Activated T-cell treated with anti-CD3 and anti-CD28 coated beads for 1 hour (primary cell): ENCODE data around the gene PRMT1.

Experiments used
- DNase-seq: peaks from one replicate; pipeline ENCODE4 v3.0.0-alpha.2; 2020; ENCODE audit warnings: low read depth

The PRMT1 gene

DNA sequence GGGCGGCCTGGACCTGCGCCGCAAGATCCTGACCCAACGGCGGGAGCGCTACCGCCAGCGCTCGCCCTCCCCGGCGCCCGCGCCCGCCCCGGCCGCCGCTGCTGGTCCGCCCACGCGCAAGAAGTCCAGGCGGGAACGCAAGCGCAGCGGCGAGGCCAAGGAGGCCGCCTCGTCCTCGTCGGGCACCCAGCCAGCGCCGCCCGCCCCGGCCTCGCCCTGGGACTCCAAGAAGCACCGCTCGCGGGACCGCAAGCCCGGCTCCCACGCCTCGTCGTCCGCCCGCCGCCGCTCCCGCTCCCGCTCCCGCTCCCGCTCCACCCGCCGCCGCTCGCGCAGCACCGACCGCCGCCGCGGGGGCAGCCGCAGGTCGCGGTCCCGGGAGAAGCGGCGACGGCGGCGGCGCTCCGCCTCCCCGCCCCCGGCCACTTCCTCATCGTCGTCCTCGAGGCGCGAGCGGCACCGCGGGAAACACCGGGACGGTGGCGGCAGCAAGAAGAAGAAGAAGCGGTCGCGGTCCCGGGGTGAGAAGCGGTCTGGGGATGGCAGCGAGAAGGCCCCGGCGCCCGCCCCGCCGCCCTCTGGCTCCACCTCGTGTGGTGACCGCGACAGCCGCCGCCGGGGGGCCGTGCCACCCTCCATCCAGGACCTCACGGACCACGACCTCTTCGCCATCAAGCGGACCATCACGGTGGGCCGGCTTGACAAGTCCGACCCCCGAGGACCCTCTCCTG, 25.1 kb upstream of the PRMT1 start:
- DNase-seq = no peak

DNA sequence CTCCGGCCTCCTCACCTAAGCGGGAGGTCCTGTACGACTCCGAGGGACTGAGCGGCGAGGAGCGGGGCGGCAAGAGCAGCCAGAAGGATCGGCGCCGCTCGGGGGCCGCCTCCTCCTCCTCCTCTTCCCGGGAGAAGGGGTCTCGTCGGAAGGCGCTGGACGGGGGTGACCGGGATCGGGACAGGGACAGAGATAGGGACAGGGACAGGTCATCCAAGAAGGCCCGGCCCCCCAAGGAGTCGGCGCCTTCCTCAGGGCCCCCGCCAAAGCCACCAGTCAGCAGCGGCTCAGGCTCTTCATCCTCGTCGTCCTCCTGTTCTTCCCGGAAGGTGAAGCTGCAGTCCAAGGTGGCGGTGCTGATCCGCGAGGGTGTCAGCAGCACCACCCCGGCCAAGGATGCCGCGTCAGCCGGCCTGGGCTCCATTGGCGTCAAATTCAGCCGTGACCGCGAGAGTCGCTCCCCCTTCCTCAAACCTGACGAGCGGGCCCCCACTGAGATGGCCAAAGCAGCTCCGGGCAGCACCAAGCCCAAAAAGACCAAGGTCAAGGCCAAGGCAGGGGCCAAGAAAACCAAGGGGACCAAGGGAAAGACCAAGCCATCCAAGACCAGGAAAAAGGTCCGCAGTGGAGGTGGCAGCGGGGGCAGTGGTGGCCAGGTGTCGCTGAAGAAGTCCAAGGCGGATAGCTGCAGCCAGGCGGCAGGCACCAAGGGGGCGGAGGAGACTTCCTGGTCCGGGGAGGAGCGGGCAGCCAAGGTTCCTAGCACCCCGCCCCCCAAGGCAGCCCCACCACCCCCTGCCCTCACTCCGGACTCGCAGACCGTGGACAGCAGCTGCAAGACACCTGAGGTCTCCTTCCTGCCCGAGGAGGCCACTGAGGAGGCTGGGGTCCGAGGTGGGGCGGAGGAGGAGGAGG, 24.3 kb upstream of the PRMT1 start:
- DNase-seq = no peak

DNA sequence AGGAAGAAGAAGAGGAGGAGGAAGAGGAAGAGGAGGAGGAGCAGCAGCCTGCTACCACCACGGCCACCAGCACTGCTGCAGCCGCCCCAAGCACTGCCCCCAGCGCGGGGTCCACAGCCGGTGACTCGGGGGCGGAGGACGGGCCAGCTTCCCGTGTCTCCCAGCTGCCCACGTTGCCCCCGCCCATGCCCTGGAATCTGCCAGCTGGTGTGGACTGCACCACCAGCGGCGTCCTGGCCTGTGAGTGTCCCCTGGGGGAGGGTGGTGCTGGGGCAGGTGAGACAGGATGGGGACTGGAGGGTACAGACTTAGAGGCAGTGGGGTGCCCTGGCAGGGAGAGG, 23.6 kb upstream of the PRMT1 start:
- DNase-seq = no peak

DNA sequence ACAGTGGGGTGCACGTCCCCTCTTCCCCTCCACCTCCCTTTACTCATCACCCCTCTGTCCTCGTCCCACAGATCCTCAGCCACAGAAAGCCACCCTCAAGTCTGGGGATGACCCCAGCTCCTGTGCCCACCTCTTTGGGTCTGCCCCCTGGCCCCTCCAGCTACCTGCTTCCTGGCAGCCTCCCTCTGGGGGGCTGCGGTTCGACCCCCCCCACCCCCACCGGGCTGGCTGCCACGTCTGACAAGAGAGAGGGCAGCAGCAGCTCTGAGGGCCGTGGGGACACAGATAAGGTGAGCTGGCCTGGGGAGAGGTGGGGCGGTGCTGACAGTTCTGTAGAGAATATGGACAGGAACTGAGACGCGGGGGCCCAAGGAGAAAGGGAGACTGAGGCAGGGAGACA, 22.5 kb upstream of the PRMT1 start:
- no peak for DNase-seq

DNA sequence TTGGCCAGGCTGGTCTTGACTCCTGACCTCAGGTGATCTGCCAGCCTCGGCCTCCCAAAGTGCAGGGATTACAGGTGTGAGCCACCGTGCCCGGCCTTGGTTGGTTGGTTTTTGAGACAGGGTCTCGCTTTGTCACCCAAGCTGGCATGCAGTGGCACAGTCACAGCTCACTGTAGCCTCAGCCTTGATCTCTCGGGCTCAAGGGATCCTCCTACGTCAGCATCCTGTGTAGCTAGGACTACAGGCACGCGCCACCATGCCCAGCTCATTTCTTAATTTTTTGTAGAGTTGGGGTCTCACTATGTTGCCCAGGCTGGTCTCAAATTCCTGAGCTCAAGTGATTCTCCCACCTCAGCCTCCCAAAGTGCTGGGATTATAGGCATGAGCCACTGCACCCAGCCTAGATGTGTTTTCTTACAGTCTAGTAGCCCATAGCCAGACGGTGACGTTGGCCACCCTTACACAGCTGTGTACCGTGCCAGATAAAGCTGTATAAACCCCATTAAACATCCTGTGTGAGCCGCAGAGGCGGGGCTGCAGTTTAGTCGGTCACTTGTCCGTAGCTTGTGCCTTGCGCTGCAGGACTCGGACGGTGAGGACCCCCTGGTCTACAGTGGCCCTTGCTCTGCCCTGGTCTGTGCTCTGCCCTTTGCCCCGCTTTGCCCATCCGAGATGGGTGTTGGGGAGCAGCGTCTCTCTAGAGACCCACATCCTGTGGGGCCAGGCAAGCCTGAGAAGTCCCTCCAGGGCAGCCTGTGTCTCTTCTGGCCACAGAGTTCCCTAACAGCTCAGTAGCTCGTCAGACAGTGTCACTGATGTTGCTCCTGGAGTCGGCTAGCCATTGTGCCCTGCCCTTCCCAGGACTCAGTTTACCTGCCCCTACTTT, 21.3 kb upstream of the PRMT1 start:
- DNase-seq = no peak

DNA sequence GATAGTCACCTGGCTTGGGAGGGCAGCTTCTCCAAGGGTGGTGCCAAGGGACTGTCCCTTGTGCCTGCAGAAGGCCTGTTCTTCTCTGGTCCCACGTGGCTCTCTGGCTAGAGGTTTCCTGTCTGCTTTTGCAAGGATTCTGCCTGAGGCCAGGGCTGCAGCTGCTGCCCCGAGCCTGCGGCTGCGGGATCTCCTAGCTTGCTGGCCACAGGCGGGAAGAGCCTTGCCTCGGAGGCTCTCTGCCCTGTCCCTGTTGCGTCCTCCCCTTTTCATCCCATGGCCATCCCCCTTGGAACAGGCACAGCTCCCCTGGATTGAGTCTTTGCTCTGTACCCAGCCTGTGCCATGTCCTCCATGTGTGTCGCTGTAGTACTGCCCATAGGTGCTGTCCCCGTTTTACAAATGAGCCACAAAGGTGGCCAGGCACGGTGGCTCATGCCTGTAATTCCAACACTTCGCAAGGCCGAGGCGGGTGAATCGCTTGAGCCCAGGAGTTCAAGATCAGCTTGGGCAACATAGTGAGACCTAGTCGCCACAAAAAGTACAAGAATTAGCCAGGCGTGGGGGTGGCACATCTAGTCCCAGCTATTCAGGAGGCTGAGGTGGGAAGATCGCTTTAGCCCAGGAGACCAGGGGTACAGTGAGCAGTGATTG, 20.5 kb upstream of the PRMT1 start:
- DNase-seq = no peak

DNA sequence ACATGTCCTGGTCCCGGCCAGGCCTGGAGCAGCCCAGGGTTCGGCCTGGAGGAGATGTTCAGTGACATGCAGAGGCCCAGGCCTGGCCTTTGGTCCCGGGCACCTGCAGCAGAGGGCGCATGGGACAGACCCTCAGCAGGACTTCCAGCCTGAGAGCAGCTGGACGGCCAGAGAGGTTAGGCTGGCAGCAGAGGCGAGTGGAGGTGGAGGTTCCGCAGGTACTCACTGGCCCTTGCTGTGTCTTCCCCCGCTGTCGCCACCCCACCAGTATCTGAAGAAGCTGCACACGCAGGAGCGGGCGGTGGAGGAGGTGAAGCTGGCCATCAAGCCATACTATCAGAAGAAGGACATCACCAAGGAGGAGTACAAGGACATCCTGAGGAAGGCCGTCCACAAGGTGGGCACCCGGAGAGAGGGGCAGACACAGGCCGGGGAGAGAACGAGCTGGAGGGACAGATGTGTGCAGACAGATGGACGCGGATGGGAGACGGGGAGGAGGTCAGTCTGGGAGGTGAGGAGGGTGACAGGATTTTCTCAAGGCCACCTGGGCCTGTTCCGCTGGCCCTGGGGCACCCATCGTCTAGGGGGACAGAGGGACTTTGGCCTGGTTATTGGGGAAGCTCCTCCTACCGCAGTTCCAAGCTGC, 19.5 kb upstream of the PRMT1 start:
- DNase-seq = no peak

DNA sequence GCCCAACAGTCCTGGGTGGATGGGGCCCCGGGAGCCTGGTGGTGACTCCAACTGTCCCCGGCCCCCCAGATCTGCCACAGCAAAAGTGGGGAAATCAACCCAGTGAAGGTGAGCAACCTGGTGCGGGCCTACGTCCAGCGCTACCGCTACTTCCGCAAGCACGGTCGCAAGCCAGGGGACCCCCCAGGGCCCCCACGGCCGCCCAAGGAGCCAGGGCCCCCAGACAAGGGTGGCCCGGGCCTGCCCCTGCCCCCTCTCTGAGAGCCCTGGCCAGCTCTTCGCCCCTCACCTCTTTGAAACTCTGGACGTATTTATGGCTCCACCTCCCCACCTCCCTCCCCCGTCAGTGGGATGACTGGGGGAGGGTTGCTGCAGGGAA, 18.9 kb upstream of the PRMT1 start:
- no peak for DNase-seq

DNA sequence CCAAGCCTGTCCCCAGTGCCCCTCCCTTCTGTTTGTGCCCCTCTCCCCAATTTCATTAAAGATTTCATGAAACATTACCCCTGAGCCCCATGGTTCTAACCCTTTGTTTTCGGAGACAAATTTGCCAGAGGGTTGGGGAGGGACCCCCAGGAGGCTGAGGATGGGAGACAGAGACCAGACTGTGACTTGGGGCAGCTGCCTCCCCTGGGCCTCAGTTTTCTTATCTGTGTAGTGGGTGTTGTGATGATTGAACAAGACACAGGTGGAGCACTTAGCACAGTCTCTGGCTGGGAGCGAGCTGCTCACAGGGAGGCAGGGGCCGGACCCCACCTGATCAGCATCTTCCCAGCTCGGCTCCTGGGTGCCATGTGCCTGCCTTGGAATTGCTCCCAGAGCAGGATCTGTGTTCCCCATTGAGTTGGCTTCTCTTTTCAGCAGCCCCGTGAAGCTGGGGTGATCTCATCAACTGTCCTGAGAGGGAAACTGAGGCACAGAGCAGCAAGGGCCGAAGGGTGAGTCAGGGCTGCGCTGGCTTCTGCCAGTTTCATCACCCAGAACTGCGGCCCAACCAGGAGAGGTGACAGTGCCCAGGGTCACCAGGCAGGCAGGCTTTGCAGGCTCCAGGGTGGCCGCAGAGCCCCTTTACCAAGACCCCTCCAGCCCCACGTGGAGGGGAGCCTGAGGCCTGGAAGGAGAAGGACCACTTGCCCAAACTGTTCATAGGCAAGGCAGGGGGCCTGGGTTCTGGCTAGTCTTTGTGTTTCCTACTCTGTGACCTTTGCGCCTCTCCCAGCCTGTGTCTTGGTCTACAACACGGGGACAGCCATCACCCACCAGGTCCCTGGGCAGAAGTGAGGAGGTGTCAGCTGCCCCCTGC, 18.3 kb upstream of the PRMT1 start:
- DNase-seq = no peak

DNA sequence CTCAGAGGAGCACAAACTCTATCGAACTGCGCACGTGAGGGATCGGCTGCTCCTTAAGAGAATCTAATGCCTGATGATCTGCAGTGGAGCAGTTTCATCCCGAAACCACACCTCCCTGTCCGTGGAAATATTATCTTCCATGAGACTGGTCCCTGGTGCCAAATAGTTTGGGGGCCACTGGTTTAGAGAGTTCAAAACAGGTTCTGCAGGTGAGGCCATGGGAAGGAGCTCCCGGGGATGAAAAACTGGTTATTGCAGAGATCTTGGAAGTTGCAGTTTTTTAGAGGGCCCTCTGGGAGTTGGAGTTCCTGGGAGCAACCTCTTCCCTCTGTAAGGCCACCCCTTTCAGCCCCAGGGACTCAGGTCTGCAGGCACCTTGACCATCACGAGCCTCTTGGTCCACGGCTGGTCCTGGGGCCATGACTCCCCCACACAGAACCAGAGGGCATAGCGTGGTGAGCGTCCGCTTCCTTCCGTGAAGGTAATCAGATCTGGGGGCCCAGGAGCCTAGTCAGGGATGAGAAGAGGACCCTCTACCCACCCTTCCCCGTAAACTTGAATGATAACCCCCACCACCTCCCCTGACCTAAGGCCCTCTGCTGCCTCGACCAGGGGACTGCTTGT, 16.6 kb upstream of the PRMT1 start:
- DNase-seq = no peak

DNA sequence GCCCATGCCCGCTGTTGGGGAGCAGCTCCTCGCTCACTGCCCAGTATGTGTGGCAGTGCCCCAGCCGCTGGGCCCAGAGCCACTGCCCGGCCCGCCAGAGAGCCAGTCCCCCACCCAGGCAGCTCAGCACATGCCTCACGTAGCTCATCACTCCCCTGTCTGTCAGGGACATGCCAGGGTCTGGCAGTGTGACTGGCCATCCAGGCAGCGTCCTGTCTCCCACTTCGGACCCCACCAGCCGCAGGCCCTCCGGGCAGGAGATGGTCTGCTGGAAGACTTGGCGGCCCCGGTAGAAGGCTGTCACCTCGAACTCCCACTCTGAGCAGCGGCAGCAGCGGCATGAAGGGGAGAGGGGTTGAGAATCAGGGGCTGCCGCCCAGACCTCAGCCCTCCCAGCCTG, 15.1 kb upstream of the PRMT1 start:
- DNase-seq = no peak

DNA sequence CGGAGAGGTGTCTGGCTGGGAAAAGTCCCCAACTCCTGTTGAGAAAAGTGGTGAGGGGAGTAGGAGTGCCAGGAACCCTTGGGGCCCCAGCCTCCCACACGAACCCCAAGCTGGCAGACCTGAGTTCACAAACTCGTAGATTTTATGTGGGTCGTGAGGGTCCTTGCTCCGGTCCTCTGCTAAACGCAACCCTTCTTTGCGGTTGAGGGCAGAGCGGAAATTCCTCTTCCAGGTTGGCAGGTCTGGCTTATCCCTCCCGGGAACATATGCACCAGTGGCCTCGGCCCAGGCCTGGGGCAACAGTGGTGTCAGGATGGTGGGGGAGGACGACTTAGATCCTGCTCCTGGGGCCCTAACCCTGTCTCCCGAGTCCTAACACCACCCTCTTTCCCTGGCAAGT, 13.8 kb upstream of the PRMT1 start:
- DNase-seq = no peak

DNA sequence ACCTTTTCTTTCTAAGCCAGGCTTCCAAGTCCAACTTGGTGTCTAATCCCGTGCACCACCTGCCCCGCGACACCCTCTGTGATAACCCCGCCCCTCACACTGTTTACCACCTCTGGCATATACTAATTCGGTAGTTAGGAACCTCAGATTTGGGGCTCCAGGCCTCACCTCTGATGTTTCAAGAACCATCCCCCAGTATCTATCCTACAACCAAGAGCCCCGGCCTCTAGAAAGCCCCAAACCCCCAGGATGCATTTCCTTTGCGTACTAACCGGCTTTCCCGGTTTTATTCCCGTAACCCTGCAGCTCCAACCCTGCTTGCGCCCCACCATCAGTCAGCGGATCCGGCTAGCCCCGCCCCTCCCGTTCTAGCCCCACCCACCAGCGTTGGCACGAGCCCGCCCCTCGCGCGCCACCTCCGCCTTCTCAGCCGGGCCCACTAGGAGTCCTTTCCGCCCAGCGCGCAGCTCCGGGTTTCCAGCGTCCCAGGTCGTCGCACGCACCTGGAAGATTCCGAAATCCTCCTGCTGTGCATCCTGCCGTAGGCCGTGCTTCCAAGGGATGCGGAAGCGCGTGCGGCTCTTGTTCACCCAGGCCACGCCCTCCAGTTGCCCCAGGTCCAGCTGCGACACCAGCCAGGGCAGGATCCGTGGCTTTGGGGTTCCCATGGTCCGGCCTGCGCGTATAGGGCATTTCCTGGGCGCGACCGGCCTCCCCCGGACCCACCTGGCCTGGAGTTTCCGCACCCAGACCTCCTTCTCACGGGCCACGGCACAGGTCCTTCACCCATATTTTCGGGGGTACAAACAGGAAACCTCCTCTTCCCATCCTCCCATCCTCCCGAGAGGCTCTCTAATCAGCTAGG, 12.7 kb upstream of the PRMT1 start:
- peak; percentile 95 for DNase-seq

DNA sequence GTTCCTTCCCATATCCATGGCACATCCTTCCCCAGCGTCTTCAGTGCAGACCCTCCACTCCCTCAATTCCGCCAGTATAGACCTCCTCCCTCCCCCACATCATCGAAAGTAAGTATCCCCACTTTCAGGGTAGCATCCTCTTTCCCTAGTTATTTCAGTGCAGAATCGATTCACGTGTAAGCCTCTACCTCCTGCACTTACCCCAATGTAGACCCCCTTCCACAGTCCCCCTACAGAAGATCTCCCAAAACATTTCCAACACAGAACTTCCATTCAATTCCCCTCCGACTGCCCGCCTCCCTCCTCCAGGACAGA, 12.1 kb upstream of the PRMT1 start:
- no peak for DNase-seq

DNA sequence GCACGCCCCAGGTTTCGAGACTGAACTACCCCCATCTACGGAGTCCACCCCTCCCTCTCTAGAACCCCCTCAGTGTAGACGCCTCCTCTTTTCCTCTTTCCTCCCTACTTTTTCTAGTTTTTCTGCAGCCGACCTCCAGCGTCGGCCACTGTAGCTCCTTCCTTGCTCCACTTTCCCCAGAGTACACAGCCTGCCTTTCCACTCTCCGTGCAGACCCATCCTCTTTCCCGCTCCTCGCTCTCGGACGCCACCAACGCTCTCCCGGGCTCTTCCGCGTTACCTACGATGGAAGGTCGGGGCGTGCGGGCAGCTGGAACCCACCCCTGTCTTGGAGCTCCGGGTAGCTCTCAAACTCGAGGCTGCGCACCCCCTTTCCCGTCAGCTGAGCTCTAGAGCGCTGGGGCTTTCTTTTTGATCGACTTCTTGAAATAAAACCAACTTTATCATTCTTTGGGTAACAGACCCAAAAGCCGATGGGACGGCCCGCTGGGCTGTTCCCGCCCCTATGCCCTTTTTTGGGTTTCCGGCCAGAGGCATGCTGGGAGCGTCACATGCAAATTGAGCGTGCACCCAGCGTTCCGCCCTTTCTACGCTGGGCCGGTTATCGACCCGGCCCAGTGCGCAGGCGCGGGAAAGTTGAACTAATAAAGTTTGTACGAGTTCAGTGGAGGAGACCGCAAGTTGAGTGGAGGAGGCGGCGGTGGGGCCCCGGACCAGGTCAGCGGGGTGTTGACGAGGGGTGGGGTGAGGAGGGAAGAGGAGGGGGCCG, 11.5 kb upstream of the PRMT1 start, which contains the start of the genes BCL2L12 and IRF3:
Gene BCL2L12 (plus strand): TSS at position 583 of the 769 bp plus-strand sequence. CDS start 760 bp downstream, outside the sequence.
Gene IRF3 (minus strand): TSS at position 507 of the 769 bp plus-strand sequence. CDS start 1,019 bp downstream, outside the sequence.
- DNase-seq = peak; percentile 100

DNA sequence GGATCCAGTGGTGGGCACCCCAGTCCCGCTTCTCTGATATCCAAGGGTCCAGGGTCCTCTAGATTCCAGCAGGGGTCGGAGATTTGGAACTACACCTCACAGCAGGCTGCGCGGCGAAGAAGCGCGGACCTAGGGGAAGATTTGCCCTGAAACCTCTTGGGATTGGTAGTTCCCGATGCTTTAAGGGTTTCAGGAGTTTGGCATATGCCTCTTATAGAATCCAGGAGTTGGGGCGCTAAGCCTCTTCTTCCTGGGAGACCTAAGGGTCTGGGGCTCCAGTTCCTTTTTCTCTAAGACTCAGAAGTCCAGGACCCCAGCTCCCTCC, 11.0 kb upstream of the PRMT1 start:
- DNase-seq = no peak

DNA sequence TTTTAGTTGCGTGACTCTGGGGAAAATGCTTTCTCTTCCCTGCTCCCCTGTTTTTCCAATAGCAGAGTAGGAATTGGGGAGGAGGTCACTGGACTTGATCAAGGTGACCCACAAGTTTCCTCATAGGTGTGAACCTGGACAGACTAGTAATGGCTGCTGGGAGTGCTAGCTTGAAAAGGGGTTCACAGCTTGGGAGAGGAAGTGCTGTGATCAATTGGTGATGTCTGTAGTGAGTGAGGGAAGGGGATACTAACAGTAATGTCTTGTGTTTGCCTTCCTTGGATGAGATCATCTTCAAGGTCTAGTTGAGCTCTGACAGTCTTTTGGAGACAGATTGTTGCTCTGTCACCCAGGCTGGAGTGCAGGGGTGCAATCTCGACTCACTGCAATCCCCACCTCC, 9.6 kb upstream of the PRMT1 start:
- DNase-seq = no peak

DNA sequence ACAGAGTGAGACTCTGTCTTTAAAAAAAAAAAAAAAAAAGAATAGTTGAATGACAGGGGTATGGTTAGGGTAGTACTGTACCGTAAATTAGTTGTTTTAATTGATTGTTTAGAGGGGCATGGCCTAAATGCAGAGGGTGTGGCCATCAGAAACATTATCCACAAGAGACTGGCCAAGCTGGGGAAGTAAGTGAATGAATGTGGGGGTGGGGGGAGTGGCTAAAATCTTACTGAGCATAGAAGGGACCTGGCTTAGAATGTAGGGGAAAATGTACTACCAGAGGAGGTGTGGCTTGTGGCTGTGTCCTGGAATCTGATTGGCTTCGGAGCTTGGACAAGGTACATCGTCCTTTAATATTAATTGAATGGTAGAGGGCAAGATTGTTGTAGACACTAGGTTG, 7.6 kb upstream of the PRMT1 start:
- no peak for DNase-seq
